Neural cell (in vitro differentiated cells): ENCODE results near the gene ANO3. TPM values are rescaled to one million over a fixed set of nuclear protein-coding genes. Genes with fewer than 3 reads are reported as not detected.

Experiments
- H2AFZ ChIP-seq: fragments of 200-600, 300-800 bp; sonication (generic), shearing (Covaris generic); 2 replicates; pipeline ENCODE4 v1.6.0; 2014; ENCODE audit warnings: low read depth, mild to moderate bottlenecking, antibody characterized with exemption, low read length, moderate library complexity
- H3F3A ChIP-seq: fragments of 200-600 bp; shearing (Covaris generic); 2 replicates; pipeline ENCODE4 v1.6.1; 2016; ENCODE audit warnings: mild to moderate bottlenecking, moderate library complexity, mixed read lengths, antibody characterized with exemption, low read length; ENCODE audit not compliant: insufficient read depth, poor library complexity, severe bottlenecking
- H3K27ac ChIP-seq: fragments of 200-600, 300-800 bp; sonication (generic), shearing (Covaris generic); 2 replicates; pipeline ENCODE4 v1.5.1; 2014; ENCODE audit warnings: mild to moderate bottlenecking, low read length, moderate library complexity
- H3K27me3 ChIP-seq: fragments of 300-800, 200-600 bp; sonication (generic), shearing (Covaris generic); 2 replicates; pipeline ENCODE4 v1.6.0; 2014; ENCODE audit warnings: mild to moderate bottlenecking, low read depth, low read length, moderate library complexity; ENCODE audit not compliant: insufficient read depth
- H3K36me3 ChIP-seq: fragments of 300-800, 200-600 bp; sonication (generic), shearing (Covaris generic); 2 replicates; pipeline ENCODE4 v1.5.1; 2014; ENCODE audit warnings: mild to moderate bottlenecking, antibody characterized with exemption, low read length, moderate library complexity; ENCODE audit not compliant: insufficient read depth
- H3K4me2 ChIP-seq: fragments of 300-800, 200-600 bp; sonication (generic), shearing (Covaris generic); 2 replicates; pipeline ENCODE4 v1.6.0; 2014; ENCODE audit warnings: mild to moderate bottlenecking, low read length
- H3K4me3 ChIP-seq: fragments of 300-800, 200-600 bp; sonication (generic), shearing (Covaris generic); 2 replicates; pipeline ENCODE4 v1.5.1; 2014; ENCODE audit warnings: mild to moderate bottlenecking, low read length, moderate library complexity
- H3K79me2 ChIP-seq: fragments of 200-600 bp; shearing (Covaris generic); replicated peaks from 2 replicates; pipeline ENCODE4 v1.6.0; 2014; ENCODE audit warnings: mild to moderate bottlenecking, low read length, moderate library complexity; ENCODE audit not compliant: insufficient read depth
- H3K9ac ChIP-seq: fragments of 300-800, 200-600 bp; sonication (generic), shearing (Covaris generic); 2 replicates; pipeline ENCODE4 v1.6.1; 2016; ENCODE audit warnings: mild to moderate bottlenecking, low read length, mixed read lengths
- H3K9me2 ChIP-seq: fragments of 200-600 bp; shearing (Covaris generic); 2 replicates; pipeline ENCODE4 v1.6.1; 2016; ENCODE audit warnings: mild to moderate bottlenecking, low read length, mixed read lengths; ENCODE audit not compliant: insufficient read depth
- H3K9me3 ChIP-seq: fragments of 200-600, 300-800 bp; sonication (generic), shearing (Covaris generic); 2 replicates; pipeline ENCODE4 v1.6.1; 2016; ENCODE audit warnings: mild to moderate bottlenecking, mixed run types, low read length, moderate library complexity, mixed read lengths
- H4K20me1 ChIP-seq: fragments of 200-600 bp; shearing (Covaris generic); 2 replicates; pipeline ENCODE4 v1.6.1; 2016; ENCODE audit warnings: mild to moderate bottlenecking, mixed run types; ENCODE audit not compliant: insufficient read depth
- EP300 ChIP-seq: fragments of 450-650 bp; conservative IDR thresholded peaks from 2 replicates; pipeline ENCODE4 v1.6.1; 2014; ENCODE audit warnings: antibody characterized with exemption, mild to moderate bottlenecking, moderate library complexity; ENCODE audit not compliant: poor library complexity, severe bottlenecking
- EZH2 ChIP-seq: fragments of 200-600, 300-800 bp; shearing (Covaris generic), sonication (generic); IDR thresholded peaks from 2 replicates; pipeline ENCODE4 v1.6.1; 2014; ENCODE audit warnings: antibody characterized with exemption, low read length, borderline replicate concordance, mild to moderate bottlenecking; ENCODE audit not compliant: insufficient read depth, poor library complexity, severe bottlenecking
- MXI1 ChIP-seq: fragments of 450-650 bp; conservative IDR thresholded peaks from 2 replicates; pipeline ENCODE4 v1.6.1; 2014; ENCODE audit warnings: antibody characterized with exemption, mild to moderate bottlenecking; ENCODE audit not compliant: poor library complexity, severe bottlenecking
- POLR2AphosphoS5 ChIP-seq: IDR thresholded peaks from 2 replicates; pipeline ENCODE4 v1.6.1; 2012
- RAD21 ChIP-seq: fragments of 450-650 bp; conservative IDR thresholded peaks from 2 replicates; pipeline ENCODE4 v1.6.1; 2014; ENCODE audit warnings: antibody characterized with exemption, mild to moderate bottlenecking, moderate library complexity
- SMC3 ChIP-seq: fragments of 450-650 bp; conservative IDR thresholded peaks from 2 replicates; pipeline ENCODE4 v1.6.1; 2014; ENCODE audit warnings: antibody characterized with exemption, mild to moderate bottlenecking, moderate library complexity; ENCODE audit not compliant: poor library complexity
- TAF1 ChIP-seq: IDR thresholded peaks from 2 replicates; pipeline ENCODE4 v1.6.1; 2012; ENCODE audit warnings: low read depth
- polyA plus RNA-seq: library from polyadenylated mRNA; depleted of rRNA; stranded (reverse); fragments of >200 nt; gene quantifications from 2 replicates; pipeline ENCODE4 v1.2.3, GENCODE V29; 2014
- TF ChIP-seq, protein P1 (sequence below): fragments of 450-650 bp; IDR thresholded peaks from 2 replicates; pipeline ENCODE4 v1.5.1; 2014; ENCODE audit warnings: antibody characterized with exemption, mild to moderate bottlenecking, moderate library complexity; ENCODE audit not compliant: poor library complexity, severe bottlenecking
- TF ChIP-seq, protein P2 (sequence below): IDR thresholded peaks from 2 replicates; pipeline ENCODE4 v1.6.1; 2012; ENCODE audit warnings: borderline replicate concordance

The ANO3 gene
- polyA plus RNA-seq, 1 donor from 2014 or later, result not detected

DNA sequence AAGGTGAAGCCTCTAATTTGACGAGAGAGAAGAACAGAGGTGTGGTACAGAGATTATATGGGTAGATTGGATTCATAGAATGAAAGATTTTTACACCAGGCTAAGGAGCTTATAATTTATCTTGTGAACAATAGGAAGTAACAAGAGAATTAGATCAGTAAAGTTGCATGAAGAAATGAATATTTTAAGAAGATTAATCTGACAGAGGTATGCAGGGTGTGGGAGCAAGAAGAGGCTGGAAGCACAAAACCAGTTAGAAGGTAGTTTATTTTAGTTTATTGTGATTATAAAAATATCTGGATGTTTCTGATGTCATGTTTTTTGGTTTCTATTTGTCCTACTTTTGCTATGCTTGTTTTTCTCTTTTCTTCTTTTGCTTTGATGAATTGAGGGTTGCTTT is 374.3 kb downstream of the ANO3 start:
- Histone ChIP-seq H3K4me3 (no peak overlapping the region), H3K4me2 (no peak overlapping the region), H3K9ac (no peak overlapping the region), H3K27ac (no peak overlapping the region), H3K9me2 (no peaks in the 10 kb centered on the region), H2AFZ (no peak overlapping the region), H3F3A (no peaks in the 10 kb centered on the region), H3K79me2 (no peaks in the 10 kb centered on the region), H3K9me3 (no peaks in the 10 kb centered on the region), H3K36me3 (no peaks in the 10 kb centered on the region), H3K27me3 (no peaks in the 10 kb centered on the region), H4K20me1 (no peaks in the 10 kb centered on the region)
- TF ChIP-seq POLR2AphosphoS5 (no peak), EP300 (no peak), MXI1 (no peak), SMC3 (no peak)

DNA sequence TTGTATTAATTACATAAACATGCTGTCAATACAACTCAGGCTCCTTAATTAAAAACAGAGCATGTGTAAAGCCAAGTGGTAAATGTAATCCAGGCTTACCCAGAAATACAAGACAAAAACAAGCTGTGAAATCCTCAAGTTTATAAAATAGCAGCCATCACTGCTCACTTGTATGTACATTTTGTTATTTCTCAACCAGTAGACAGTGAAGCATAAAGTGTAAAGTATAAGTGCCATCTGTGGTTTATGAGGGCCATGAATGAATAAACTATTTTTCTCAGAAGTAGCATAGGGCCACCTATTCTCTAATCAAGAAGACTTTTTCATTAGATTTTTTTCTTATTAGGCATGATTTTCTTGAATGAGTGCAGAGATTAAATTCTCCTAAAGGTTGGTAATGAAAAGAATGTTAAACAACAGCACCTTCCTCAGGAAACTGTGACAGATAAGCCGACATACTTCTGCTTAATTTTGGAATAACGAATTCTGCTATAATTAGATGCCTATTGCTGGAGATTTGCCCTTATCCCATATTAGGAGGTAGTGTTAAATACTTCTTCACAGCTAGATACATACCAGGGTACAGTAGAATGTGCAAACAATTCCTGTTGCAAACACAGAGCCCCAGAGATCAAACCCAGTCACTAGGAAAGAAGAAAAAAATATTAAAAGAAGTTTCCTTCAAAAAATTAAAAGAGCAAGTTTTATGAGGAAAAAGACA is 377.0 kb downstream of the ANO3 start:
- no peak overlapping the region for H3K27ac ChIP-seq
- H2AFZ ChIP-seq, result no peak overlapping the region
- H3K9me3 ChIP-seq, result no peaks in the 10 kb centered on the region

DNA sequence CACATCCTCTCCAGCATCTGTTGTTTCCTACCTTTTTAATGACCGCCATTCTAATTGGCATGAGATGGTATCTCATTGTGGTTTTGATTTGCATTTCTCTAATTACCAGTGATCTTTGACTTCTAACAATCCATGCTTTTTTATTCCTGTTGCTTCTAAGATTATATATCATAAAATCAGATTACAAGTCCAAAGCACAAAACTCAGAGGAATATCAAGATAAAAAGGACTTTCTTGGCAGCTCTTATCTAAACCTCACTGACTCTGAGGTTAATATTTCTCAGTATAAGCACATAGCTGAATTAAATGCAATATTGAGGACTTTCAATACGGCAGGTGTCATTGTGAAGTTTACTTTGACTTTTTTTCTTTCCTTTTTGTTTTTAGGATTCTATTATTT is 378.6 kb downstream of the ANO3 start:
- H3K9ac ChIP-seq, result no peak overlapping the region
- H3K36me3 ChIP-seq, result no peaks in the 10 kb centered on the region
- no peaks in the 10 kb centered on the region for H3K79me2 ChIP-seq
- no peaks in the 10 kb centered on the region for H3K9me2 ChIP-seq
- H3K4me2 ChIP-seq, result no peak overlapping the region
- no peak for TF ChIP-seq EP300
- TF ChIP-seq SMC3, result no peak
- no peak for TF ChIP-seq EZH2
- TF ChIP-seq, protein P1, sequence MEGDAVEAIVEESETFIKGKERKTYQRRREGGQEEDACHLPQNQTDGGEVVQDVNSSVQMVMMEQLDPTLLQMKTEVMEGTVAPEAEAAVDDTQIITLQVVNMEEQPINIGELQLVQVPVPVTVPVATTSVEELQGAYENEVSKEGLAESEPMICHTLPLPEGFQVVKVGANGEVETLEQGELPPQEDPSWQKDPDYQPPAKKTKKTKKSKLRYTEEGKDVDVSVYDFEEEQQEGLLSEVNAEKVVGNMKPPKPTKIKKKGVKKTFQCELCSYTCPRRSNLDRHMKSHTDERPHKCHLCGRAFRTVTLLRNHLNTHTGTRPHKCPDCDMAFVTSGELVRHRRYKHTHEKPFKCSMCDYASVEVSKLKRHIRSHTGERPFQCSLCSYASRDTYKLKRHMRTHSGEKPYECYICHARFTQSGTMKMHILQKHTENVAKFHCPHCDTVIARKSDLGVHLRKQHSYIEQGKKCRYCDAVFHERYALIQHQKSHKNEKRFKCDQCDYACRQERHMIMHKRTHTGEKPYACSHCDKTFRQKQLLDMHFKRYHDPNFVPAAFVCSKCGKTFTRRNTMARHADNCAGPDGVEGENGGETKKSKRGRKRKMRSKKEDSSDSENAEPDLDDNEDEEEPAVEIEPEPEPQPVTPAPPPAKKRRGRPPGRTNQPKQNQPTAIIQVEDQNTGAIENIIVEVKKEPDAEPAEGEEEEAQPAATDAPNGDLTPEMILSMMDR, result no peak
- no peak for TF ChIP-seq TAF1
- TF ChIP-seq RAD21, result no peak
- no peak for TF ChIP-seq POLR2AphosphoS5
- TF ChIP-seq MXI1, result no peak
- TF ChIP-seq, protein P2, sequence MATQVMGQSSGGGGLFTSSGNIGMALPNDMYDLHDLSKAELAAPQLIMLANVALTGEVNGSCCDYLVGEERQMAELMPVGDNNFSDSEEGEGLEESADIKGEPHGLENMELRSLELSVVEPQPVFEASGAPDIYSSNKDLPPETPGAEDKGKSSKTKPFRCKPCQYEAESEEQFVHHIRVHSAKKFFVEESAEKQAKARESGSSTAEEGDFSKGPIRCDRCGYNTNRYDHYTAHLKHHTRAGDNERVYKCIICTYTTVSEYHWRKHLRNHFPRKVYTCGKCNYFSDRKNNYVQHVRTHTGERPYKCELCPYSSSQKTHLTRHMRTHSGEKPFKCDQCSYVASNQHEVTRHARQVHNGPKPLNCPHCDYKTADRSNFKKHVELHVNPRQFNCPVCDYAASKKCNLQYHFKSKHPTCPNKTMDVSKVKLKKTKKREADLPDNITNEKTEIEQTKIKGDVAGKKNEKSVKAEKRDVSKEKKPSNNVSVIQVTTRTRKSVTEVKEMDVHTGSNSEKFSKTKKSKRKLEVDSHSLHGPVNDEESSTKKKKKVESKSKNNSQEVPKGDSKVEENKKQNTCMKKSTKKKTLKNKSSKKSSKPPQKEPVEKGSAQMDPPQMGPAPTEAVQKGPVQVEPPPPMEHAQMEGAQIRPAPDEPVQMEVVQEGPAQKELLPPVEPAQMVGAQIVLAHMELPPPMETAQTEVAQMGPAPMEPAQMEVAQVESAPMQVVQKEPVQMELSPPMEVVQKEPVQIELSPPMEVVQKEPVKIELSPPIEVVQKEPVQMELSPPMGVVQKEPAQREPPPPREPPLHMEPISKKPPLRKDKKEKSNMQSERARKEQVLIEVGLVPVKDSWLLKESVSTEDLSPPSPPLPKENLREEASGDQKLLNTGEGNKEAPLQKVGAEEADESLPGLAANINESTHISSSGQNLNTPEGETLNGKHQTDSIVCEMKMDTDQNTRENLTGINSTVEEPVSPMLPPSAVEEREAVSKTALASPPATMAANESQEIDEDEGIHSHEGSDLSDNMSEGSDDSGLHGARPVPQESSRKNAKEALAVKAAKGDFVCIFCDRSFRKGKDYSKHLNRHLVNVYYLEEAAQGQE, result no peak
- no peak overlapping the region for H2AFZ ChIP-seq
- H3K4me3 ChIP-seq, result no peak overlapping the region
- H3F3A ChIP-seq, result no peaks in the 10 kb centered on the region
- no peak overlapping the region for H3K27ac ChIP-seq
- no peaks in the 10 kb centered on the region for H3K27me3 ChIP-seq
- no peaks in the 10 kb centered on the region for H3K9me3 ChIP-seq
- no peaks in the 10 kb centered on the region for H4K20me1 ChIP-seq

More for the DNA sequence above, 377.0 kb downstream of the ANO3 start:
- Histone ChIP-seq H4K20me1 (no peaks in the 10 kb centered on the region), H3K9ac (no peak overlapping the region), H3K27me3 (no peaks in the 10 kb centered on the region), H3K9me2 (no peaks in the 10 kb centered on the region), H3K36me3 (no peaks in the 10 kb centered on the region), H3K4me3 (no peak overlapping the region), H3K79me2 (no peaks in the 10 kb centered on the region), H3F3A (no peaks in the 10 kb centered on the region), H3K4me2 (no peak overlapping the region)
- TF ChIP-seq EP300, result no peak
